NT2/D1 (cell line): ENCODE results near the gene KIF6.

Source experiments
- YY1 ChIP-seq: IDR thresholded peaks from 2 replicates; pipeline ENCODE4 v1.6.1; 2011; ENCODE audit not compliant: insufficient read length, insufficient read depth
- ZNF274 ChIP-seq: IDR thresholded peaks from 2 replicates; pipeline ENCODE4 v1.6.1; 2011; ENCODE audit warnings: mild to moderate bottlenecking, low read depth, low read length

DNA sequence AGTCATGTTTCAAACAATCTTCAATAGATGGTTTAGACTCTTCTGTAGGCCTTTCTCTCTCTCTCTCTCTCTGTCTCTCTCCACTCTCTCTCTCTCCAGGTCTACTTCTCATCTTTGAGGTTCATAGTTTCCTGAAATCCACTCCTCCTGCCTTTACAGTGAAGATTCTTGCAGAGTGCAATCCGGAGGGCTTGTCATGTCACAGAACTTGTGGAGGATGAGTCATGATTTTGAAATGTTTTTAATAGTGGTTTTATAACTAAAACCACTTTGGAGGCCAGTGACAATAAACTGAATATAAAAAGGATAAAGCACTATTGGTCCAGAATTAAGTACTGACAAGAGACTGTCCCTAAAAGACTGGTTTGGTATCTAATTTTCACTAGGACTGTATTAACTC is 156.3 kb downstream of the KIF6 start:
- TF ChIP-seq YY1 (no peak), ZNF274 (no peak)
